ENCODE data around the gene ADCK1. TPM values are rescaled to one million over a fixed set of nuclear protein-coding genes. Genes with fewer than 3 reads are reported as not detected.

The ADCK1 gene
- total and polyA plus RNA-seq, 2 experiments from 2014 or later = 6.7 to 11.2 TPM

- H3K4me1 Mint-ChIP-seq = peaks cover 8% of the 10 kb centered on the region; the same call in 2 of the 3 replicates
- no peaks in the 10 kb centered on the region for H3K36me3 ChIP-seq (ENCODE audit: insufficient read depth)
- H4K20me1 ChIP-seq (replicated peaks; ENCODE audit: insufficient read depth) = no peaks in the 10 kb centered on the region
- no peak overlapping the region for H3K27ac ChIP-seq (ENCODE audit: low read depth)
- H3K4me3 ChIP-seq = no peak overlapping the region
- peaks cover 9% of the 10 kb centered on the region for H3K4me1 ChIP-seq (ENCODE audit: insufficient read depth)
- H3K9me2 ChIP-seq (ENCODE audit: insufficient read depth) = no peaks in the 10 kb centered on the region
- no peaks in the 10 kb centered on the region for H3K36me3 Mint-ChIP-seq (ENCODE audit: low read depth)
- no peaks in the 10 kb centered on the region for H3F3A ChIP-seq (replicated peaks; ENCODE audit: low read depth)
- DNase-seq (ENCODE audit: low spot score) (no peak), ATAC-seq (peak; percentile 52)
- no peak for TF ChIP-seq EZH2phosphoT487 (IDR thresholded peaks at IDR 0.05; ENCODE audit: unreplicated experiment)
- no peak for TF ChIP-seq JUNB (IDR thresholded peaks at IDR 0.05; ENCODE audit: unreplicated experiment)
- no peak for TF ChIP-seq EZH2 (IDR thresholded peaks at IDR 0.05; ENCODE audit: low read depth, unreplicated experiment)
- TF ChIP-seq ZNF331 (CRISPR knock-in tag; IDR thresholded peaks at IDR 0.05; ENCODE audit: low read depth) = no peak
- TF ChIP-seq POLR2AphosphoS5 (IDR thresholded peaks at IDR 0.05; ENCODE audit: low read depth) = no peak
- TF ChIP-seq, protein P1, sequence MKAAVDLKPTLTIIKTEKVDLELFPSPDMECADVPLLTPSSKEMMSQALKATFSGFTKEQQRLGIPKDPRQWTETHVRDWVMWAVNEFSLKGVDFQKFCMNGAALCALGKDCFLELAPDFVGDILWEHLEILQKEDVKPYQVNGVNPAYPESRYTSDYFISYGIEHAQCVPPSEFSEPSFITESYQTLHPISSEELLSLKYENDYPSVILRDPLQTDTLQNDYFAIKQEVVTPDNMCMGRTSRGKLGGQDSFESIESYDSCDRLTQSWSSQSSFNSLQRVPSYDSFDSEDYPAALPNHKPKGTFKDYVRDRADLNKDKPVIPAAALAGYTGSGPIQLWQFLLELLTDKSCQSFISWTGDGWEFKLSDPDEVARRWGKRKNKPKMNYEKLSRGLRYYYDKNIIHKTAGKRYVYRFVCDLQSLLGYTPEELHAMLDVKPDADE (IDR thresholded peaks at IDR 0.05) = no peak
- TF ChIP-seq CTCF (conservative IDR thresholded peaks at IDR 0.05; ENCODE audit: low read depth in 2 of 2) = no peak
- no peak for TF ChIP-seq ZNF114 (CRISPR knock-in tag; IDR thresholded peaks at IDR 0.05)
- TF ChIP-seq STAT1 (IDR thresholded peaks at IDR 0.05; ENCODE audit: unreplicated experiment) = no peak
- TF ChIP-seq REST (IDR thresholded peaks at IDR 0.05; ENCODE audit: unreplicated experiment) = no peak
- TF ChIP-seq, protein P2, sequence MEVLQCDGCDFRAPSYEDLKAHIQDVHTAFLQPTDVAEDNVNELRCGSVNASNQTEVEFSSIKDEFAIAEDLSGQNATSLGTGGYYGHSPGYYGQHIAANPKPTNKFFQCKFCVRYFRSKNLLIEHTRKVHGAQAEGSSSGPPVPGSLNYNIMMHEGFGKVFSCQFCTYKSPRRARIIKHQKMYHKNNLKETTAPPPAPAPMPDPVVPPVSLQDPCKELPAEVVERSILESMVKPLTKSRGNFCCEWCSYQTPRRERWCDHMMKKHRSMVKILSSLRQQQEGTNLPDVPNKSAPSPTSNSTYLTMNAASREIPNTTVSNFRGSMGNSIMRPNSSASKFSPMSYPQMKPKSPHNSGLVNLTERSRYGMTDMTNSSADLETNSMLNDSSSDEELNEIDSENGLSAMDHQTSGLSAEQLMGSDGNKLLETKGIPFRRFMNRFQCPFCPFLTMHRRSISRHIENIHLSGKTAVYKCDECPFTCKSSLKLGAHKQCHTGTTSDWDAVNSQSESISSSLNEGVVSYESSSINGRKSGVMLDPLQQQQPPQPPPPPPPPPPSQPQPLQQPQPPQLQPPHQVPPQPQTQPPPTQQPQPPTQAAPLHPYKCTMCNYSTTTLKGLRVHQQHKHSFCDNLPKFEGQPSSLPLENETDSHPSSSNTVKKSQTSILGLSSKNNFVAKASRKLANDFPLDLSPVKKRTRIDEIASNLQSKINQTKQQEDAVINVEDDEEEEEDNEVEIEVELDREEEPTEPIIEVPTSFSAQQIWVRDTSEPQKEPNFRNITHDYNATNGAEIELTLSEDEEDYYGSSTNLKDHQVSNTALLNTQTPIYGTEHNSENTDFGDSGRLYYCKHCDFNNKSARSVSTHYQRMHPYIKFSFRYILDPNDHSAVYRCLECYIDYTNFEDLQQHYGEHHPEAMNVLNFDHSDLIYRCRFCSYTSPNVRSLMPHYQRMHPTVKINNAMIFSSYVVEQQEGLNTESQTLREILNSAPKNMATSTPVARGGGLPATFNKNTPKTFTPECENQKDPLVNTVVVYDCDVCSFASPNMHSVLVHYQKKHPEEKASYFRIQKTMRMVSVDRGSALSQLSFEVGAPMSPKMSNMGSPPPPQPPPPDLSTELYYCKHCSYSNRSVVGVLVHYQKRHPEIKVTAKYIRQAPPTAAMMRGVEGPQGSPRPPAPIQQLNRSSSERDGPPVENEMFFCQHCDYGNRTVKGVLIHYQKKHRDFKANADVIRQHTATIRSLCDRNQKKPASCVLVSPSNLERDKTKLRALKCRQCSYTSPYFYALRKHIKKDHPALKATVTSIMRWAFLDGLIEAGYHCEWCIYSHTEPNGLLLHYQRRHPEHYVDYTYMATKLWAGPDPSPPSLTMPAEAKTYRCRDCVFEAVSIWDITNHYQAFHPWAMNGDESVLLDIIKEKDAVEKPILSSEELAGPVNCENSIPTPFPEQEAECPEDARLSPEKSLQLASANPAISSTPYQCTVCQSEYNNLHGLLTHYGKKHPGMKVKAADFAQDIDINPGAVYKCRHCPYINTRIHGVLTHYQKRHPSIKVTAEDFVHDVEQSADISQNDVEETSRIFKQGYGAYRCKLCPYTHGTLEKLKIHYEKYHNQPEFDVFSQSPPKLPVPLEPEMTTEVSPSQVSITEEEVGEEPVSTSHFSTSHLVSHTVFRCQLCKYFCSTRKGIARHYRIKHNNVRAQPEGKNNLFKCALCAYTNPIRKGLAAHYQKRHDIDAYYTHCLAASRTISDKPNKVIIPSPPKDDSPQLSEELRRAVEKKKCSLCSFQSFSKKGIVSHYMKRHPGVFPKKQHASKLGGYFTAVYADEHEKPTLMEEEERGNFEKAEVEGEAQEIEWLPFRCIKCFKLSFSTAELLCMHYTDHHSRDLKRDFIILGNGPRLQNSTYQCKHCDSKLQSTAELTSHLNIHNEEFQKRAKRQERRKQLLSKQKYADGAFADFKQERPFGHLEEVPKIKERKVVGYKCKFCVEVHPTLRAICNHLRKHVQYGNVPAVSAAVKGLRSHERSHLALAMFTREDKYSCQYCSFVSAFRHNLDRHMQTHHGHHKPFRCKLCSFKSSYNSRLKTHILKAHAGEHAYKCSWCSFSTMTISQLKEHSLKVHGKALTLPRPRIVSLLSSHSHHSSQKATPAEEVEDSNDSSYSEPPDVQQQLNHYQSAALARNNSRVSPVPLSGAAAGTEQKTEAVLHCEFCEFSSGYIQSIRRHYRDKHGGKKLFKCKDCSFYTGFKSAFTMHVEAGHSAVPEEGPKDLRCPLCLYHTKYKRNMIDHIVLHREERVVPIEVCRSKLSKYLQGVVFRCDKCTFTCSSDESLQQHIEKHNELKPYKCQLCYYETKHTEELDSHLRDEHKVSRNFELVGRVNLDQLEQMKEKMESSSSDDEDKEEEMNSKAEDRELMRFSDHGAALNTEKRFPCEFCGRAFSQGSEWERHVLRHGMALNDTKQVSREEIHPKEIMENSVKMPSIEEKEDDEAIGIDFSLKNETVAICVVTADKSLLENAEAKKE (CRISPR knock-in tag; IDR thresholded peaks at IDR 0.05) = no peak
- TF ChIP-seq CREB1 (CRISPR knock-in tag; IDR thresholded peaks at IDR 0.05; ENCODE audit: low read depth) = no peak
- no peak for TF ChIP-seq NANOG (IDR thresholded peaks at IDR 0.05; ENCODE audit: borderline replicate concordance)
- H3K4me2 ChIP-seq = no peak overlapping the region
- no peaks in the 10 kb centered on the region for H3K79me2 ChIP-seq (replicated peaks; ENCODE audit: insufficient read depth)
- peak overlapping the region; percentile 96 for H2AFZ ChIP-seq
- no peak overlapping the region for H3K4me3 Mint-ChIP-seq
- H3K27ac Mint-ChIP-seq = no peak overlapping the region
- H3K9me3 Mint-ChIP-seq = no peaks in the 10 kb centered on the region; the same call in 2 of the 3 replicates
- no peaks in the 10 kb centered on the region for H3K27me3 ChIP-seq (ENCODE audit: insufficient read depth)
- peaks cover 2% of the 10 kb centered on the region for H3K27me3 Mint-ChIP-seq (ENCODE audit: insufficient read depth, low read depth, poor library complexity)
Measured at GRCh38 chr14:77794357-77794756, 5.6 kb upstream of the ADCK1 start.
